Heart left ventricle (tissue), 13 donors: ENCODE results near the gene S100A1.

Experiments
- POLR2A ChIP-seq, 2 donors: fragments of 450-650 bp; IDR thresholded peaks; one replicate each; pipeline ENCODE4 v1.6.1; 2017; ENCODE audit warnings: antibody characterized with exemption in 2 of 2, mild to moderate bottlenecking in 2 of 2, moderate library complexity in 2 of 2
- TF ChIP-seq, protein P1 (sequence below), 12 donors: fragments of 200-600 bp; sonication (generic) in 4 of 12; IDR thresholded peaks; one replicate each; pipeline versions ENCODE4 v1.5.0 to v1.8.0; 2018 to 2022; ENCODE audit warnings: antibody characterized with exemption in 12 of 12, mild to moderate bottlenecking in 5 of 12
- donor health status: ischemic (EF 13 %, LVEDD 7.1; RV severe dilation, severe dysfunction).
- donor health status: DM: no; HTN: yes; CAD: no.
- donor health status: DM: no; HTN: no; CAD: no.
- donor health status: ischemic (EF 25% LVEDD 6.9; RV normal size, moderate dysfunction).
- donor health status: ischemic (EF 25% LVEDD 5.7; RV mildly dilated, moderate dysfunction).
- donor health status: ischemic (EF 35%, LVEDD 5.7; RV mildly dilated, moderate dysfunction).
- donor health status: nonischemic (EF 11% LVEDD 7.7; RV severe dilation, severe dysfunction).
- donor health status: DM: yes; HTN: yes; CAD: no.
- donor health status: PGD.
- donor health status: ischemic (EF 29% LVEDD 5.4; RV normal size, mild dysfunction).
- donor health status: nonischemic (EF 23%, LVEDD 6.1; RV moderate dilation, normal function).

DNA sequence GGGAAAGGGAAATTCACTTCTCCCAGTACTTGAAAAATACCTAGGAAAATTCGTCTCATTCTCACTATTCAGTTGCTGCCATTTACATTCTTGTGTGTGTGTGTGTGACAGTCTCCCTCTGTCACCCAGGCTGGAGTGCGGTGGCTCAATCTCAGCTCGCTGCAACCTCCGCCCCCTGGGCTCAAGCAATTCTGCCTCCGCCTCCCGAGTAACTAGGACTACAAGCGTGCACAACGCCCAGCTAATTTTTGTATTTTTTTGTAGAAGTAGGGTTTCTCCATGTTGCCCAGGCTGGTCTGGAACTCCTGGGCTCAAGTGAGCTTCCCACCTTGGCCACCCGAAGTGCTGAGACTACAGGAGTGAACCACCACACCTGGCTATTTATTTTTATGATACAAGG, 31.4 kb downstream of the S100A1 start:
- no peak for TF ChIP-seq POLR2A (IDR thresholded peaks at IDR 0.05)
- TF ChIP-seq, protein P1, sequence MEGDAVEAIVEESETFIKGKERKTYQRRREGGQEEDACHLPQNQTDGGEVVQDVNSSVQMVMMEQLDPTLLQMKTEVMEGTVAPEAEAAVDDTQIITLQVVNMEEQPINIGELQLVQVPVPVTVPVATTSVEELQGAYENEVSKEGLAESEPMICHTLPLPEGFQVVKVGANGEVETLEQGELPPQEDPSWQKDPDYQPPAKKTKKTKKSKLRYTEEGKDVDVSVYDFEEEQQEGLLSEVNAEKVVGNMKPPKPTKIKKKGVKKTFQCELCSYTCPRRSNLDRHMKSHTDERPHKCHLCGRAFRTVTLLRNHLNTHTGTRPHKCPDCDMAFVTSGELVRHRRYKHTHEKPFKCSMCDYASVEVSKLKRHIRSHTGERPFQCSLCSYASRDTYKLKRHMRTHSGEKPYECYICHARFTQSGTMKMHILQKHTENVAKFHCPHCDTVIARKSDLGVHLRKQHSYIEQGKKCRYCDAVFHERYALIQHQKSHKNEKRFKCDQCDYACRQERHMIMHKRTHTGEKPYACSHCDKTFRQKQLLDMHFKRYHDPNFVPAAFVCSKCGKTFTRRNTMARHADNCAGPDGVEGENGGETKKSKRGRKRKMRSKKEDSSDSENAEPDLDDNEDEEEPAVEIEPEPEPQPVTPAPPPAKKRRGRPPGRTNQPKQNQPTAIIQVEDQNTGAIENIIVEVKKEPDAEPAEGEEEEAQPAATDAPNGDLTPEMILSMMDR (IDR thresholded peaks at IDR 0.05), result no peak
